Muscle layer of duodenum (tissue), 2 donors: ENCODE measurements around the gene CLEC4D.
"Not testable (repeated sequence)": the region's sequence is repeated elsewhere in the genome, so short reads cannot be mapped to it uniquely, and the experiment has no call there.

ENCODE experiments used
- H3K27ac ChIP-seq: one replicate; pipeline ENCODE4 v1.7.0; 2013; ENCODE audit warnings: mild to moderate bottlenecking, low read length
- H3K27me3 ChIP-seq: one replicate; pipeline ENCODE4 v1.7.0; 2013; ENCODE audit warnings: low read depth, mild to moderate bottlenecking, control low read depth, low read length
- H3K36me3 ChIP-seq, 2 donors: one replicate each; pipeline ENCODE4 v1.7.0; 2013; ENCODE audit warnings: low read length in 2 of 2, control low read depth in 1 of 2, mild to moderate bottlenecking in 1 of 2; ENCODE audit not compliant: insufficient read depth in 2 of 2, control insufficient read depth in 1 of 2
- H3K4me1 ChIP-seq, 2 donors: one replicate each; pipeline ENCODE4 v1.7.0; 2013; ENCODE audit warnings: low read length in 2 of 2, mild to moderate bottlenecking in 2 of 2, control low read depth in 1 of 2, moderate library complexity in 1 of 2; ENCODE audit not compliant: insufficient read depth in 2 of 2, control insufficient read depth in 1 of 2
- H3K4me3 ChIP-seq, 2 donors: one replicate each; pipeline ENCODE4 v1.7.0; 2013; ENCODE audit warnings: low read length in 2 of 2, low read depth in 1 of 2, mild to moderate bottlenecking in 1 of 2
- H3K9me3 ChIP-seq, 2 donors: one replicate each; pipeline ENCODE4 v1.7.0; 2013; ENCODE audit warnings: low read length in 2 of 2, control low read depth in 1 of 2, mild to moderate bottlenecking in 1 of 2; ENCODE audit not compliant: control insufficient read depth in 1 of 2
- donor health status: healthy.

CLEC4D gene

DNA sequence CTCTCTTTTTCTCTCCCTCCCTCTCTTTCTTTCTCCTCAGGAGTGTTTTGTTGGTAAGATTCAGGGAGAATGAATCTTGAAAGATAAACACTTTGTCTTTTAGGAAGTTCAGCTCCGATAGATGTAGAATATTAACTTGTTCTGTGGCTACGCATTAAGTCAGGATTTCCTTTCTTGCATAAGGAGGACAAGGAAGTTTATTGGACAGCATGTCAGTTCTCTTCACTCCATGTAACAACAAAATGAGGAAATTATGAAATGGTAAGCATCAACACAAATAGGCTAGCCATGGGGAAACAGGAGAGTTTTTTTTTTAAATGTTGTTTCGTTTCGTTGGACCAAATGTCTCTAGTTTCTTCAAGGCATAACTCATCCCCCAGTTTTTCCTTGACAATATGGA lies 27.5 kb downstream of the CLEC4D start, which contains the start of gene CLEC4E:
CLEC4E (minus strand) TSS at position 75 of the 400 bp plus-strand sequence. CDS start 108 bp downstream, outside the sequence.
- not testable (repeated sequence) for H3K27ac ChIP-seq, H3K9me3 ChIP-seq, H3K4me3 ChIP-seq

DNA sequence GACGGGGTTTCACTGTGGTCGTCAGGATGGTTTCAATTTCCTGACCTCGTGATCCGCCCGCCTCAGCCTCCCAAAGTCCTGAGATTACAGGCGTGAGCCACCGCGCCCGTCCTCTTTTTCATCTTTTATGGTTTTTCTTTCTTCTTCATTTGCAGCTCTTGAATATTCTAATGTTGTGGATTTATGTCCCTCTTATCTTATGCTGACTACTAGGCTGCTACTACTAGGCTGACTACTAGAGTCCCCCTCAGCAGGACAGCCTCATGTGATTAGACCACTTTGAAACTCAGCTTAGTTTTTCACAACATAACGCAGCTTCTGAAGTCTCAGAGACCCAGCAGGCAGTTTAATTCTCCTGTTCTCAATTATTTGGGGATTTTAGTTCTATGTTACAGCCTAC lies 28.3 kb downstream of the CLEC4D start:
- Histone ChIP-seq H3K9me3 (no peaks in the 10 kb centered on the region), H3K4me1 (no peaks in the 10 kb centered on the region), H3K27ac (no peak overlapping the region), H3K4me3 (no peak overlapping the region), H3K27me3 (no peaks in the 10 kb centered on the region), H3K36me3 (no peaks in the 10 kb centered on the region)

More for the DNA sequence above, 27.5 kb downstream of the CLEC4D start, which contains the start of gene CLEC4E:
- H3K27me3 ChIP-seq, H3K4me1 ChIP-seq, H3K36me3 ChIP-seq: not testable (repeated sequence)

DNA sequence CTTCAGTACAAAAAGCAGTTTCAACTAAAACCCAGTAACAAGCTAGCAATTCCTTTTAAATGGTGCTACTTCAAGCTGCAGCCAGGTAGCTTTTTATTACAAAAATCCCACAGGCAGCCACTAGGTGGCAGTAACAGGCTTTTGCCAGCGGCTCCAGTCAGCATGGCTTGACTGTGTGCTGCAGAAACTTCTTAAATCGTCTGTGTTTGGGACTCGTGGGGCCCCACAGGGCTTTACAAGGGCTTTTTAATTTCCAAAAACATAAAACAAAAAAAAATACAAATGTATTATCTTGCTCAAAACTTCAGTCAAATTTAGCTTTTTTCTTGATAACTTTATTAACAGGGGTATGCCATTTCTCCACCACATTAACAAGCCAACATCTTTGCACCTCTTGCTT lies 31.0 kb downstream of the CLEC4D start:
- H3K9me3 ChIP-seq: no peaks in the 10 kb centered on the region
- H3K4me1 ChIP-seq: no peaks in the 10 kb centered on the region
- no peaks in the 10 kb centered on the region for H3K36me3 ChIP-seq
- H3K4me3 ChIP-seq: no peak overlapping the region
- H3K27ac ChIP-seq: no peak overlapping the region
- H3K27me3 ChIP-seq: no peaks in the 10 kb centered on the region

DNA sequence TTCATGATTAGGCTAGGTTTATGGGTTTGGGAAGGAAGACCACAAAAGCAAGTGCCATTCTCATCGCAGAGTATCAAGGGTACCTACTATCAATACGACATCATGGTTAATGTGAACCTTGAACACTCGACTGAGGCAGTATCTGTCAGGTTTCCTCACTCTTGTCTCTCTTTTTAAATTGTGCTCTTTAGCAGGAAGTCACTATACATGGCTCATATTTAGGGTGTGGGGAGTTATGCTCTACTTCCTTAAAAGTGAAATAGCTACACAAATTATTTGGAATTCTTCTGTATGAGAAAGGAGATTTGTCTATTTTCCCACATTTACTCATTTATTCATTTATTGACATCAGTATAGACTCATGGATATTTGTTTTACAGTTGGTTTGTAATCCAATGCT lies 33.3 kb downstream of the CLEC4D start:
- H3K4me3 ChIP-seq: no peak overlapping the region

DNA sequence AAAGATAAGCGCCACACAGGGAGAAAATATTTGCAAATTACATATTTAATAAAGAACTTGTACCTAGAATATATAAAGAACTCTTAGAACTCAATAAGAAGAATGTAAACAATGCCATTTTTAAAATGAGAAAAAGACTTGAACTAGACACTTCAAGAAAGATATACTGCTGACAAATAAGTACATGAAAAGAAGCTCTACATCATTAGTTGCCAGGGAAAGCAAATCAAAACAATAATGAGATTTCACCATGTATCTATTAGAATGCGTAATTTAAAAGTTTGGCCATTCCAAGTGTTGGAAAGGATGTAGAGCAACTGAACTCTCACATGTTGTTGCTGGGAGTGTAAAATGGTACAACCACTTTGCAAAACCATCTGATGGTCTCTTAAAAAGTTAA lies 34.3 kb downstream of the CLEC4D start:
- H3K4me1 ChIP-seq: no peaks in the 10 kb centered on the region
- H3K27me3 ChIP-seq: no peaks in the 10 kb centered on the region
- H3K36me3 ChIP-seq: no peaks in the 10 kb centered on the region
- no peak overlapping the region for H3K27ac ChIP-seq
- no peaks in the 10 kb centered on the region for H3K9me3 ChIP-seq
- no peak overlapping the region for H3K4me3 ChIP-seq

More for the DNA sequence above, 33.3 kb downstream of the CLEC4D start:
- H3K36me3 ChIP-seq: no peaks in the 10 kb centered on the region
- no peaks in the 10 kb centered on the region for H3K4me1 ChIP-seq
- no peaks in the 10 kb centered on the region for H3K27me3 ChIP-seq
- no peak overlapping the region for H3K27ac ChIP-seq
- no peaks in the 10 kb centered on the region for H3K9me3 ChIP-seq

DNA sequence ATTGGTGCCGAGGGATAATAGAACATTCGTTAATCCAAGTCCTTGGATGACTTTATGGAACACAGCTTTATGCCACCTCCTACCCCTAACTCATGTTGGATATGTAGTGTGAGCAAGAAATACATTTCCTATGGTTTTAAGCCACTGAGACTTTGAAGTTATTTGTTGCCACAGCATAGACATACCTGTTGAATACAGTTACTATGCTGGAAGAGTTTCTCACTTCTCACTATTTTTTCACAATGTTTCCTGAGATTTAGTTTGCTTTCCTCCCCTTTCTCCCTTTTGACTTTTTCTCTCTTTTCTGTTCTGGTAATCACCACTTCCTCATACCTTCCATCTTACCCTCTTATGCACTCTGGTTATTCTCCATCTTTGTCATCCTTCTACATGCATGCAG lies 34.9 kb downstream of the CLEC4D start:
- Histone ChIP-seq H3K27ac (no peak overlapping the region), H3K27me3 (no peaks in the 10 kb centered on the region), H3K4me1 (no peaks in the 10 kb centered on the region), H3K9me3 (no peaks in the 10 kb centered on the region), H3K36me3 (no peaks in the 10 kb centered on the region), H3K4me3 (no peak overlapping the region)

DNA sequence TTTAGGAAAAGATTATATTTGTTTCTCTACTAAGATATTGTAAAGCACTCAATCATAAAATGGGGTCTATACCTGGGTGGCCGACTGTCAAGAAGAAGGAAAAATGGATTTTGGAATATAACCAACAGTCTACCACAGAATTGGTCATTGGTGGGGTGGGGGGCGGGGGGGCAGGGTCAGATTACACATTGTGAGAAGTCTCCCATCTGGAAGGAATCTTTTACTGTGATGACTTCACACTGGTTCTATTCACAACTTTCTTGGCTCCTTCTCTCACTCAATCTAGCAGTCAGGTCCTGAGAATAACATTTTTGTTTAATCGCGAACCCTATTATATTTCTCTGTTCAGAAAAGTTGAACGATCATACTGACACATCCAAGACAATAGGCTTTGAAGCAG lies 36.1 kb downstream of the CLEC4D start:
- Histone ChIP-seq H3K36me3 (no peaks in the 10 kb centered on the region), H3K4me3 (no peak overlapping the region), H3K4me1 (no peaks in the 10 kb centered on the region), H3K27me3 (no peaks in the 10 kb centered on the region), H3K27ac (no peak overlapping the region), H3K9me3 (no peaks in the 10 kb centered on the region)

DNA sequence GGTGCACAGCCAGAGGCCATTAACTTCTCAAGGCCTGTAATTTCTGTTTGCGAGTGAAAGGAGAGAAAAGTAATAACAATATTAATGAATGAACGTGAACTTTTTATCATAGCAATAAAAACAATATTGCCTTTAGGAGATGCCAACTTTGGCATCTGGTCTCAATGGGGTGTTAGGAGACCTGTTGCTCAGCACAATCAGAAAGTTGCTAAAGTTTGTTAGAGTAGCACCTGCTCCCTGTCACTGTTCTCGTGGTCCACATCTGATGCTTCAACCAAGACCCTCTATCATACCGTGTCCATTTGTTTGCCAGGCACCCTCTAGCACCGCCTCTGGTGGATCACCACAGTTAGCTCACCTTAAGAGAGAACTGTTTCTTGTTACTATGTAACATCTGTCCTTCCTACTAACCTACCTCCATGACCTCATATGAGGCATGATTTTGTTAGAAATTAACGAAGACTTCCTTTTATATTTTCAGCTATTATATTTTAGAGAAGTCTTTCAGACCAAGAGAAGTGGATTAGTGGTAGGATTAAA lies 39.9 kb downstream of the CLEC4D start:
- Histone ChIP-seq H3K27me3 (no peaks in the 10 kb centered on the region), H3K4me1 (no peaks in the 10 kb centered on the region), H3K9me3 (no peaks in the 10 kb centered on the region), H3K36me3 (no peaks in the 10 kb centered on the region), H3K27ac (no peak overlapping the region), H3K4me3 (no peak overlapping the region)

DNA sequence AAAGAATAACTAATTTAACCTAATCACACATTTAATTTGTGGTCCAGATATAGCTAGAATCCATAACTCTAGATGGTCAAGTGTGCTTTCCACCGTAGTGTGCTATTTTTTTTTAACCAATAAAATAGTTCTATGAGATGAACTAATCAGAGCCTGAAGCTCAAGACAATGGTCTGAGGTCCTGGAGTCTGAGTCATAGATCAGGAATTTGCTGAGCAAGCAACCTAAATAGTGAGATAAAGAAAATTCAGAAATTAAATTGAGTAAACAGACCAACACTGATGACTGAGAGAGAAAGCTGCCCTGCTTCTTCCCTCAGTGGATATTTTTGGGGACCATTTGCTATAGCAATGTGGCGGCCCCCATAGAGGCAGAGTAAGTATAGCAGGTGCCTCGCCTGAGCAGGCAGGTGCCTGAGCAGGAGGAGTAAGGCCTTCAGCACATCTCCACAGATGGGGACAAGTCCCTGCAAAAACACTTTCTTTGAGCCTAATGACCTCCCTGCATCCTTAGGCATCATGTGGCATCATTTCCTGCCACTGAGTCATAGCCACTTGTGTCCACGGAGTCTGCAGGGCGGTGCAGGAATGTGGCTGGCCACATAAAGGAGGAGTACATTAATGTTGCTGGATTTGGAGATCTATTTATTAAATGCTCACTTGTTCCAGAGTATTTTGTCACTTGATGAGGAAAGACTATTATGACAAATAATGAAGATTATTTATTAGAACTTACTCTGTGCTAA lies 41.3 kb downstream of the CLEC4D start:
- Histone ChIP-seq H3K36me3 (no peaks in the 10 kb centered on the region), H3K4me1 (no peaks in the 10 kb centered on the region), H3K9me3 (no peaks in the 10 kb centered on the region), H3K27ac (no peak overlapping the region), H3K4me3 (no peak overlapping the region), H3K27me3 (no peaks in the 10 kb centered on the region)

DNA sequence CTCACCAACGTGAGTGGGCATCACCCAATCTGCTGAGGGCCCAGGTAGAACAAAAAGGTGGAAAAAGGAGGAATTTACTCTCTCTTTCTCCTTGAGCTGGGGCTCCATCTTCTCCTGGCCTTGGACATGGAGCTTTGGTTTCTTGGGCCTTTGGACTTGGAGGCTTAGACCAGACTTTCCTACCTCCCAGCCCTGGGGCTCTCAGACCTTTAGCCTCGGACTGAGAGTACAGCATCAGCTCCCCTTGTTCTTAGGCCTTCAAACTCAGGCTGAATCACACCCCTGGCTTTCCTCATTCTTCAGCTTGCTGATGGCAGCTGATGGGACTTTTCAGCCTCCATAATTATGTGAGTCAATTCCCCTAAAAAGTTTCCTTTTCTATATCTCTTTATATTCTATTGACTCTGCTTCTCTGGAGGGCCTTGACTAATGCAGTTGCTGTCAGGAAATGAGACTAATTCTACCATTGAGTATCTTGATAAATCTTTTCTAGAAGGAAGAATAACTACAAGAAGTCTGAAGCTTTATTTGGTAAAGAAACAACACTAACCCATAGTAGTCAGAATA lies 43.3 kb downstream of the CLEC4D start:
- Histone ChIP-seq H3K27me3 (no peaks in the 10 kb centered on the region), H3K9me3 (peaks cover 0 to 6% of the 10 kb centered on the region in 2 donors), H3K4me1 (no peaks in the 10 kb centered on the region), H3K27ac (no peak overlapping the region), H3K4me3 (no peak overlapping the region), H3K36me3 (no peaks in the 10 kb centered on the region)

DNA sequence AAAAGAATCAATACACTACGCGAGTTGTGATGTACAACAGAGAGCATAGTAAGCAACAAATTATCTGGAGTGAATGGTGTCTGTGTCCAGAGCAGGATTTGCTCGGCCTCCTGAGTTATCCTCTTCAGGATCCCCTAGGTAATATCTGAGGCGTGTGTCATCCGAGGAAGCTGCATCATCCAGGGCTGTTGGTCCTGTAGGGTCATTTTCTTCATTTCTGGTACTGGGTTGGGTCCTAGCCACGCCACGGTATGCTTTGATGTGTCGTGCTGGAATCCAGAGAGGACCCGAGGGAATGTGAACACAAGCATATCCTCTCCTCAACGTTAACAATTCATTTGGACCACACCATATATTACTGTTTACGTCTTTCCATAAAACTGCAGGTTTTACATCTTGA lies 46.4 kb downstream of the CLEC4D start:
- no peaks in the 10 kb centered on the region for H3K27me3 ChIP-seq
- no peak overlapping the region for H3K27ac ChIP-seq
- H3K4me3 ChIP-seq: no peak overlapping the region
- H3K36me3 ChIP-seq: no peaks in the 10 kb centered on the region
- H3K4me1 ChIP-seq: no peaks in the 10 kb centered on the region
- H3K9me3 ChIP-seq: peaks cover 5 to 16% of the 10 kb centered on the region in 2 donors
